Subcutaneous adipose tissue (tissue), 4 donors: Measurements from ENCODE around the gene ITPRID1. TPM values are rescaled to one million over a fixed set of nuclear protein-coding genes. Genes with fewer than 3 reads are reported as not detected.

Source experiments
- CTCF ChIP-seq: fragments of 450-650 bp; IDR thresholded peaks from one replicate; pipeline ENCODE4 v1.5.1; 2016; ENCODE audit warnings: low read depth, mild to moderate bottlenecking, control low read depth, antibody characterized with exemption, moderate library complexity
- total RNA-seq, 4 donors: library from RNA; depleted of rRNA; stranded (reverse); fragments of >200 nt; gene quantifications; one replicate each; pipeline ENCODE4 v1.1.0, GENCODE V29; 2016

Gene ITPRID1
- total RNA-seq, 4 donors from 2014 or later: not detected

GRCh38 chr7:31692871-31693270 is 179.0 kb downstream of the ITPRID1 start:
- no peak for TF ChIP-seq CTCF

- TF ChIP-seq CTCF: no peak
Measured at GRCh38 chr7:31695859-31696614, 182.1 kb downstream of the ITPRID1 start.

- TF ChIP-seq CTCF: no peak
Measured at GRCh38 chr7:31699050-31699449, 185.2 kb downstream of the ITPRID1 start.

- no peak for TF ChIP-seq CTCF
Measured at GRCh38 chr7:31702354-31702753, 188.5 kb downstream of the ITPRID1 start.

- no peak for TF ChIP-seq CTCF
Measured at GRCh38 chr7:31705377-31705776, 191.5 kb downstream of the ITPRID1 start.

GRCh38 chr7:31707089-31707488 is 193.2 kb downstream of the ITPRID1 start:
- TF ChIP-seq CTCF: no peak

Other genes starting within 250 kb of the ITPRID1 start
- not detected for gene NEUROD6, start 173.4 kb upstream of the ITPRID1 start, total RNA-seq
- not detected for gene PPP1R17, start 173.1 kb downstream of the ITPRID1 start, total RNA-seq